Measurements from ENCODE around the gene LDLRAD4.

The LDLRAD4 gene

GRCh38 chr18:13268158-13269012, 49.8 kb downstream of the LDLRAD4 start:
- no peak for DNase-seq (ENCODE audit: extremely low spot score)
- TF ChIP-seq FOXK2 (IDR thresholded peaks at IDR 0.05) (no peak), LEF1 (IDR thresholded peaks at IDR 0.05; ENCODE audit: borderline replicate concordance) (no peak), SUZ12 (IDR thresholded peaks at IDR 0.05) (no peak), HDGF (IDR thresholded peaks at IDR 0.05; ENCODE audit: borderline replicate concordance) (no peak), TARDBP (IDR thresholded peaks at IDR 0.05) (no peak), PKNOX1 (IDR thresholded peaks at IDR 0.05) (no peak), FOXM1 (IDR thresholded peaks at IDR 0.05; ENCODE audit: borderline replicate concordance) (no peak), L3MBTL2 (conservative IDR thresholded peaks at IDR 0.05) (no peak), BHLHE40 (IDR thresholded peaks at IDR 0.05; ENCODE audit: borderline replicate concordance) (no peak), CTBP1 (IDR thresholded peaks at IDR 0.05; ENCODE audit: borderline replicate concordance) (no peak), NFRKB (IDR thresholded peaks at IDR 0.05) (no peak)
- ChIA-PET POLR2A (no interaction called here), CTCF (no interaction called here)

- ChIA-PET POLR2A (no interaction called here), CTCF (no interaction called here)
- no peak for TF ChIP-seq SUZ12 (IDR thresholded peaks at IDR 0.05)
- TF ChIP-seq HDGF (IDR thresholded peaks at IDR 0.05; ENCODE audit: borderline replicate concordance) = no peak
- TF ChIP-seq TARDBP (IDR thresholded peaks at IDR 0.05) = no peak
- TF ChIP-seq FOXA1 (IDR thresholded peaks at IDR 0.05) = no peak
- TF ChIP-seq ARNT (IDR thresholded peaks at IDR 0.05) = no peak
- DNase-seq (ENCODE audit: extremely low spot score) = no peak
Observed at GRCh38 chr18:13269013-13269280, 50.4 kb downstream of the LDLRAD4 start.

- POLR2A ChIA-PET = no interaction called here
- CTCF ChIA-PET = no interaction called here
- no peak for DNase-seq (ENCODE audit: extremely low spot score)
- no peak for TF ChIP-seq ARNT (IDR thresholded peaks at IDR 0.05)
- no peak for TF ChIP-seq CTBP1 (IDR thresholded peaks at IDR 0.05; ENCODE audit: borderline replicate concordance)
- TF ChIP-seq LEF1 (IDR thresholded peaks at IDR 0.05; ENCODE audit: borderline replicate concordance) = no peak
- TF ChIP-seq ZNF384 (IDR thresholded peaks at IDR 0.05) = no peak
- TF ChIP-seq BHLHE40 (IDR thresholded peaks at IDR 0.05; ENCODE audit: borderline replicate concordance) = no peak
- no peak for TF ChIP-seq FOXM1 (IDR thresholded peaks at IDR 0.05; ENCODE audit: borderline replicate concordance)
- no peak for TF ChIP-seq NFRKB (IDR thresholded peaks at IDR 0.05)
- TF ChIP-seq ELF4 (IDR thresholded peaks at IDR 0.05) = no peak
- no peak for TF ChIP-seq SP1 (IDR thresholded peaks at IDR 0.05)
- no peak for TF ChIP-seq FOXK2 (IDR thresholded peaks at IDR 0.05)
- TF ChIP-seq HDGF (IDR thresholded peaks at IDR 0.05; ENCODE audit: borderline replicate concordance) = no peak
- TF ChIP-seq PKNOX1 (IDR thresholded peaks at IDR 0.05) = no peak
- no peak for TF ChIP-seq SUZ12 (IDR thresholded peaks at IDR 0.05)
- no peak for TF ChIP-seq FOXA1 (IDR thresholded peaks at IDR 0.05)
- TF ChIP-seq TARDBP (IDR thresholded peaks at IDR 0.05) = no peak
- no peak for TF ChIP-seq L3MBTL2 (conservative IDR thresholded peaks at IDR 0.05)
Observed at GRCh38 chr18:13269521-13270011, 51.0 kb downstream of the LDLRAD4 start.

- ChIA-PET CTCF (no interaction called here), POLR2A (no interaction called here)
- TF ChIP-seq PKNOX1 (IDR thresholded peaks at IDR 0.05) = no peak
- no peak for DNase-seq (ENCODE audit: extremely low spot score)
Observed at GRCh38 chr18:13270279-13270855, 51.8 kb downstream of the LDLRAD4 start.

GRCh38 chr18:13271302-13271911, 52.8 kb downstream of the LDLRAD4 start:
- TF ChIP-seq FOXM1 (IDR thresholded peaks at IDR 0.05; ENCODE audit: borderline replicate concordance) (no peak), TARDBP (IDR thresholded peaks at IDR 0.05) (no peak), ZNF384 (IDR thresholded peaks at IDR 0.05) (no peak), FOXA1 (IDR thresholded peaks at IDR 0.05) (no peak), LEF1 (IDR thresholded peaks at IDR 0.05; ENCODE audit: borderline replicate concordance) (no peak), L3MBTL2 (conservative IDR thresholded peaks at IDR 0.05) (no peak), CTBP1 (IDR thresholded peaks at IDR 0.05; ENCODE audit: borderline replicate concordance) (no peak)
- POLR2A ChIA-PET = no interaction called here
- DNase-seq (ENCODE audit: extremely low spot score) = no peak
- CTCF ChIA-PET = no interaction called here

- CTCF ChIA-PET = no interaction called here
- no peak for TF ChIP-seq ELF4 (IDR thresholded peaks at IDR 0.05)
- no peak for TF ChIP-seq L3MBTL2 (conservative IDR thresholded peaks at IDR 0.05)
- TF ChIP-seq HDGF (IDR thresholded peaks at IDR 0.05; ENCODE audit: borderline replicate concordance) = no peak
- no peak for TF ChIP-seq BHLHE40 (IDR thresholded peaks at IDR 0.05; ENCODE audit: borderline replicate concordance)
- no peak for TF ChIP-seq PKNOX1 (IDR thresholded peaks at IDR 0.05)
- no peak for TF ChIP-seq FOXA1 (IDR thresholded peaks at IDR 0.05)
- no peak for TF ChIP-seq NFRKB (IDR thresholded peaks at IDR 0.05)
- no peak for TF ChIP-seq LEF1 (IDR thresholded peaks at IDR 0.05; ENCODE audit: borderline replicate concordance)
- no peak for TF ChIP-seq FOXM1 (IDR thresholded peaks at IDR 0.05; ENCODE audit: borderline replicate concordance)
- no peak for TF ChIP-seq CTBP1 (IDR thresholded peaks at IDR 0.05; ENCODE audit: borderline replicate concordance)
- no peak for TF ChIP-seq SP1 (IDR thresholded peaks at IDR 0.05)
- TF ChIP-seq ARNT (IDR thresholded peaks at IDR 0.05) = no peak
- no peak for TF ChIP-seq FOXK2 (IDR thresholded peaks at IDR 0.05)
- TF ChIP-seq SUZ12 (IDR thresholded peaks at IDR 0.05) = no peak
- no peak for TF ChIP-seq ZNF384 (IDR thresholded peaks at IDR 0.05)
- POLR2A ChIA-PET = no interaction called here
- no peak for DNase-seq (ENCODE audit: extremely low spot score)
Observed at GRCh38 chr18:13272416-13272815, 53.9 kb downstream of the LDLRAD4 start.

All from HEK293T (cell line).